ENCODE measurements around the gene SAMD7. TPM values are rescaled to one million over a fixed set of nuclear protein-coding genes. Genes with fewer than 3 reads are reported as not detected.

Gene SAMD7
- total RNA-seq, 1 donor from 2014 or later: not detected

DNA sequence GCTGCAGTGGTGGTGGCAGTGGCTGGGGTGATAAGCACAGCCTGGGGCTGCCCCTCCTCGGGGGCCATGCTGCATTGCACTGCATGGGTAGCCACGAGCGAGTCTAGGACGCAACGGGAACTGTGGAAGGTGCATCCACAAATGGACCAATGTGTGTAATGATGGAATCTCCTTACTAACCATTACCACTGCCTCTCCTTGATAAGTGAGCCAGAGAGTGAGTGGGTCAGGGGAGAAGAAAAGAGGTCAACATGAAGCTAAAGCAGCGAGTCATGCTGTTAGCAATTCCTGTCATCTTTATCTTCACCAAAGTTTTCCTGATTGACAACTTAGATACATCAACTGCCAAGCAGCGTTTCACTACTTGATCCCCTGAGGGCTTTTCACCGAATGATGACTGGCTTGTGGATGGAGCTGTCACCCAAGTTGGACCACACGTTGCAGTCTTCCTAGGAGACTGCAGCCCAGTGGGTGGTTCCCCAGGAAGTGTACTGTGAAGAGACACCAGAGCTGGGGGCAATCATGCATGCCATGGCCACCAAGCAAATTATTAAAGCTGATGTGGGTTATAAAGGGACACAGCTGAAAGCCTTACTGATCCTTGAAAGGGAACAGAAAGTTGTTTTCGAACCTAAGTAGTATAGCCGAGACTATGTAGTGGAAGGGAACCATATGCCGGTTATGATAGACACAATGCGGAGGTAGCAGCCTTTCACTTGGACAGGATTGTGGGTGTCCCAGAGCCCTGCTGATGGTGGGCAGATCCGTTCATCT lies 20.6 kb downstream of the SAMD7 start:
- no peak for ATAC-seq
- Histone ChIP-seq H3K4me3 (no peak overlapping the region), H3K36me3 (no peaks in the 10 kb centered on the region), H3K4me1 (no peaks in the 10 kb centered on the region), H3K9me3 (no peaks in the 10 kb centered on the region), H3K27me3 (no peaks in the 10 kb centered on the region), H3K27ac (no peak overlapping the region)
- TF ChIP-seq, protein P1, sequence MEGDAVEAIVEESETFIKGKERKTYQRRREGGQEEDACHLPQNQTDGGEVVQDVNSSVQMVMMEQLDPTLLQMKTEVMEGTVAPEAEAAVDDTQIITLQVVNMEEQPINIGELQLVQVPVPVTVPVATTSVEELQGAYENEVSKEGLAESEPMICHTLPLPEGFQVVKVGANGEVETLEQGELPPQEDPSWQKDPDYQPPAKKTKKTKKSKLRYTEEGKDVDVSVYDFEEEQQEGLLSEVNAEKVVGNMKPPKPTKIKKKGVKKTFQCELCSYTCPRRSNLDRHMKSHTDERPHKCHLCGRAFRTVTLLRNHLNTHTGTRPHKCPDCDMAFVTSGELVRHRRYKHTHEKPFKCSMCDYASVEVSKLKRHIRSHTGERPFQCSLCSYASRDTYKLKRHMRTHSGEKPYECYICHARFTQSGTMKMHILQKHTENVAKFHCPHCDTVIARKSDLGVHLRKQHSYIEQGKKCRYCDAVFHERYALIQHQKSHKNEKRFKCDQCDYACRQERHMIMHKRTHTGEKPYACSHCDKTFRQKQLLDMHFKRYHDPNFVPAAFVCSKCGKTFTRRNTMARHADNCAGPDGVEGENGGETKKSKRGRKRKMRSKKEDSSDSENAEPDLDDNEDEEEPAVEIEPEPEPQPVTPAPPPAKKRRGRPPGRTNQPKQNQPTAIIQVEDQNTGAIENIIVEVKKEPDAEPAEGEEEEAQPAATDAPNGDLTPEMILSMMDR (IDR thresholded peaks at IDR 0.05): no peak
- DNase-seq: no peak
- intact Hi-C loops (cut with DNase I): no loop called here

- H3K4me1 ChIP-seq: no peaks in the 10 kb centered on the region
- H3K4me3 ChIP-seq: no peak overlapping the region
- H3K9me3 ChIP-seq: no peaks in the 10 kb centered on the region
- H3K27me3 ChIP-seq: no peaks in the 10 kb centered on the region
- H3K27ac ChIP-seq: no peak overlapping the region
- intact Hi-C loops (cut with DNase I): no loop called here
- TF ChIP-seq, protein P1 (IDR thresholded peaks at IDR 0.05): no peak
- DNase-seq (no peak), ATAC-seq (no peak)
- no peaks in the 10 kb centered on the region for H3K36me3 ChIP-seq
These were observed 27.9 kb downstream of the SAMD7 start for GRCh38 chr3:169939320-169939719.

DNA sequence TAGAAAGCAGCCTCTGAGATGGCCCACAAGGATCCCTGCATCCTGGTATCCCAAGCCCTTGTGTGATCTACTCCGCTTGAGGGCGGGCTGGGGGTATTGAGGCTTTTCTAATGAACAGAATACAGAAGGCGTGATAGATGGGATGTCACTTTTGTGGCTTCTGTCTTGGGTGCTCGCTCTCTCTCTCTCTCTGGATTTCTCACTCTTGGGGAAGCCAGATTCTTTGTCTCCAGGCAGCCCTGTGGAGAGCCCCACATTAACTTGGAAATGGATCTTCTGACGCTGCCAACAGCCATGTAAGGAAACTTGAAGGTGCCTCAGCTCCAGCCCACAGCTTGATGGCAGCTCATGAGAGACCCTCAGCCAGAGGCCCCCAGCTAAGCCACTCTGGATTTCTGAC lies 28.4 kb downstream of the SAMD7 start:
- Histone ChIP-seq H3K27ac (no peak overlapping the region), H3K4me3 (no peak overlapping the region), H3K9me3 (no peaks in the 10 kb centered on the region), H3K27me3 (no peaks in the 10 kb centered on the region), H3K4me1 (no peaks in the 10 kb centered on the region), H3K36me3 (no peaks in the 10 kb centered on the region)
- DNase-seq: no peak
- no peak for ATAC-seq
- TF ChIP-seq, protein P1 (IDR thresholded peaks at IDR 0.05): no peak
- intact Hi-C loops (cut with DNase I): no loop called here

DNA sequence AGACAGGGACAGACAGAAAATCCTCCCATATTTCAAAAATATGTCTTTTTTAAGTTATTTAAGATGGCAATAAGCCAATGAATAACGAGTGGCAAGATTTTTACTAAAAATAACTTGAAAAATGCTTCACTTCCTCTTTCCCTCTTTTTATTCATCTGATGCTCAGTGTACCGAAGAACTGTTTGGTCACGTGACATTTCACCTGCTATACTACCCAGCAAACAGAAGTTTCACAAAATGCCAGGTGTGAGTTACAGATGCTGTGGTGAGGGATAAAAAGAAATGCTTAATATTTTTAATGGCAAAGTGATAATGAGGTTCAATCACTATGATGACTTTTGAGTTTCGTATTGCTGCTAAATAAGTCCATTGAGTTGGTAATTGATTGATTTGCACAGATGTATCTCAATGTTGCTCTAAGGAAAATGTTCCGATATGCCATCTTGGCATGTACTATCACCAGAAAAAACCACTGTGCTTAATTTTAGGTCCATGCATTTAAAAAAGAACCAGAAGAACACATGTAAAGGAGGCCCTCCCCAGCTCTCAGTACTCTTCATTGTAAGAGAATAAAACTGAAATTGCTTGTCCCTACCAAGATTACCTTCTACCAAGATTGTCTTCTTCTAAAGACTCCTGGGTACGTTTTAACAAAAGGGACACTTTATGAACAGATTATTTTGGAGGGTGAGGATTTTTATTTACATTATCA lies 29.3 kb downstream of the SAMD7 start:
- Histone ChIP-seq H3K27me3 (no peaks in the 10 kb centered on the region), H3K9me3 (no peaks in the 10 kb centered on the region), H3K4me3 (no peak overlapping the region), H3K4me1 (no peaks in the 10 kb centered on the region), H3K27ac (no peak overlapping the region), H3K36me3 (no peaks in the 10 kb centered on the region)
- DNase-seq: no peak
- intact Hi-C loops (cut with DNase I): no loop called here
- ATAC-seq: no peak
- TF ChIP-seq, protein P1 (IDR thresholded peaks at IDR 0.05): no peak

- DNase-seq (no peak), ATAC-seq (peak; percentile 86)
- TF ChIP-seq, protein P1 (IDR thresholded peaks at IDR 0.05): no peak
- Histone ChIP-seq H3K27ac (no peak overlapping the region), H3K4me1 (peaks cover 6% of the 10 kb centered on the region), H3K4me3 (no peak overlapping the region), H3K27me3 (no peaks in the 10 kb centered on the region), H3K9me3 (no peaks in the 10 kb centered on the region), H3K36me3 (no peaks in the 10 kb centered on the region)
- intact Hi-C loops (cut with DNase I): no loop called here
These were observed 33.9 kb downstream of the SAMD7 start for GRCh38 chr3:169945313-169945712.
